H1 (cell line): ENCODE results near the gene HIVEP3. TPM values are rescaled to one million over a fixed set of nuclear protein-coding genes. Genes with fewer than 3 reads are reported as not detected.

ENCODE experiments used
- GABPA ChIP-seq: IDR thresholded peaks from 2 replicates; pipeline ENCODE4 v1.6.1; 2011; ENCODE audit warnings: mild to moderate bottlenecking, low read length, moderate library complexity, borderline replicate concordance; ENCODE audit not compliant: insufficient read depth
- polyA plus RNA-seq, 7 experiments: library from polyadenylated mRNA; depleted of rRNA in 3 of 7; stranded (reverse) in 5 of 7; unstranded in 2 of 7; fragments of >200 nt in 5 of 7; fragments of 200-250 nt in 2 of 7; gene quantifications; 1 replicate in 5 of 7; 2 replicates in 1 of 7; 4 replicates in 1 of 7; pipeline versions ENCODE4 v1.2.1 to v1.2.3, GENCODE V29; 2011 to 2013; ENCODE audit warnings: missing spikeins in 2 of 7, mixed read lengths in 2 of 7
- total RNA-seq: library from RNA; stranded (reverse); fragmentation: NEBNext Ultra II Directional; extraction: Animal tissue kit (Norgen Biotek cat#: 25700); gene quantifications from 2 replicates; pipeline ENCODE4 v1.2.1, GENCODE V29; 2021

The HIVEP3 gene
- total and polyA plus RNA-seq, 2 of the 8 experiments (the other 6 are each of a cell fraction or from before 2014, with no cell fraction given): 0.24 to 0.69 TPM

- TF ChIP-seq GABPA: no peak
- TF ChIP-seq, all 59 proteins: peak for 0
Observed at GRCh38 chr1:41647221-41648135, 271.2 kb downstream of the HIVEP3 start (continued).
